ENCODE measurements around the gene COL5A1. TPM values are rescaled to one million over a fixed set of nuclear protein-coding genes. Genes with fewer than 3 reads are reported as not detected.

COL5A1 gene
- total and polyA plus RNA-seq, 4 donors: 12.2 to 169 (median 65.4) TPM

DNA sequence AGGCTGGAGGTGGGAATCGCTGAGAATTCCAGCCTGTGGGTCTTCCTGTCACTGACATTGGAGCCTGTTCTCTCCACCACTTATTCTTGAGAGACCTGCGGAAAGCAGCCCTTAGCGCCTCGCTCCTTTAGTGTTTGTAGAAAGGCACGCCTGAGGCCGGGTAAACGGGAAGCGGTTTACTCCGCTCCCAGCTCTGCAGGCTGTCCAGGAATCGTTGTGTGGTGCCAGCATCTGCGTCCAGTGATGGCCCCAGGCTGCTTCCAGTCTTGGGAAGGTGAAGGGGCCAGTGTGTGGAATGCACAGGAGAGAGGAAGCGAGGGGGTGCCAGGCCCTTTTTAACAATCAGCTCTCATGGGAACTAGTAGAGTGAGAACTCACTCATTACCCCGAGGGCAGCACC is 194.4 kb downstream of the COL5A1 start:
- 85 to 90% methylated on average over 13 of the region's 13 CpGs for WGBS, 2 donors
- DNase-seq (no peak), ATAC-seq (ENCODE audit: insufficient read depth, low FRiP score) (no peak)
- no peak overlapping the region for H3K27ac ChIP-seq (ENCODE audit: low read depth in 1 of 2, low read length in 1 of 2)
- H3K36me3 ChIP-seq (ENCODE audit: control insufficient read depth in 4 of 4, insufficient read depth in 4 of 4, low read length in 4 of 4): peaks cover 0 to 24% (median 8%) of the 10 kb centered on the region in 4 donors
- no peak overlapping the region for H3K9ac ChIP-seq (ENCODE audit: insufficient read depth in 1 of 2, low read length in 2 of 2)
- H3K27me3 ChIP-seq (ENCODE audit: control insufficient read depth in 3 of 3, insufficient read depth in 3 of 3, low read length in 2 of 3): no peaks in the 10 kb centered on the region
- H3K4me1 ChIP-seq (ENCODE audit: control insufficient read depth in 5 of 5, insufficient read depth in 5 of 5, low read length in 5 of 5): no peaks in the 10 kb centered on the region
- no peak overlapping the region for H3K4me3 ChIP-seq
- peaks cover 0 to 3% (median 0%) of the 10 kb centered on the region in 4 donors for H3K9me3 ChIP-seq (ENCODE audit: control insufficient read depth in 4 of 4, insufficient read depth in 3 of 4, low read length in 3 of 4)
- TF ChIP-seq, protein P1, sequence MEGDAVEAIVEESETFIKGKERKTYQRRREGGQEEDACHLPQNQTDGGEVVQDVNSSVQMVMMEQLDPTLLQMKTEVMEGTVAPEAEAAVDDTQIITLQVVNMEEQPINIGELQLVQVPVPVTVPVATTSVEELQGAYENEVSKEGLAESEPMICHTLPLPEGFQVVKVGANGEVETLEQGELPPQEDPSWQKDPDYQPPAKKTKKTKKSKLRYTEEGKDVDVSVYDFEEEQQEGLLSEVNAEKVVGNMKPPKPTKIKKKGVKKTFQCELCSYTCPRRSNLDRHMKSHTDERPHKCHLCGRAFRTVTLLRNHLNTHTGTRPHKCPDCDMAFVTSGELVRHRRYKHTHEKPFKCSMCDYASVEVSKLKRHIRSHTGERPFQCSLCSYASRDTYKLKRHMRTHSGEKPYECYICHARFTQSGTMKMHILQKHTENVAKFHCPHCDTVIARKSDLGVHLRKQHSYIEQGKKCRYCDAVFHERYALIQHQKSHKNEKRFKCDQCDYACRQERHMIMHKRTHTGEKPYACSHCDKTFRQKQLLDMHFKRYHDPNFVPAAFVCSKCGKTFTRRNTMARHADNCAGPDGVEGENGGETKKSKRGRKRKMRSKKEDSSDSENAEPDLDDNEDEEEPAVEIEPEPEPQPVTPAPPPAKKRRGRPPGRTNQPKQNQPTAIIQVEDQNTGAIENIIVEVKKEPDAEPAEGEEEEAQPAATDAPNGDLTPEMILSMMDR (IDR thresholded peaks at IDR 0.05; ENCODE audit: control extremely low read depth, extremely low read depth): no peak

DNA sequence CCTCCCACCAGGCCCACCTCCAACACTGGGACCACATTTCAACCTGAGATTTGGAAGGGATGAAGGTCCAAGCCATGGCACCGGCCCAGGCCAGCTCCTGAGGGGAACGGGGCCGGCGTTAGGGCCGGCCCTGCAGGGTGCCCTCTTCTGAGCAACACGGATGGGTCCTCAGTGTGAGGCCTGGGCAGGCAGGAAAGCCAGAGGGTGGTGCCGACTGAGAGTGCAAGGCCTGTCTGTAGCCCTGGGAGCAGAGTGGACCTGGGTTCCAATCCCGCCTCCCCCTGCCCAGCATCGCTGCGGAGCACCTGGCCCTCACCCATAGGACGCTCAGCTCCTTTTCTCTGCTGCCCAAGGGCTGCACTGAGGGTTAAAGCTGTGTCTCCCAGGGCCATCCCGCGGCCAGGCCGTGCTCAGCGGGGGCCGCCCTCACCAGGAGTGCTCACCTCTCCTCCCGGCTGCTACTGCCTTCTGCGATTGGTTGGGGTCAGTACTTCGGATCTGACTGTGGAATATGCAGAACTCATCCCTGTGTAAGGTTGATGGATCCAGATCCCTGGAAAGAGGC is 194.9 kb downstream of the COL5A1 start:
- Histone ChIP-seq H3K27me3 (ENCODE audit: control insufficient read depth in 3 of 3, insufficient read depth in 3 of 3, low read length in 2 of 3) (no peaks in the 10 kb centered on the region), H3K27ac (ENCODE audit: low read depth in 1 of 2, low read length in 1 of 2) (no peak overlapping the region), H3K36me3 (ENCODE audit: control insufficient read depth in 4 of 4, insufficient read depth in 4 of 4, low read length in 4 of 4) (peaks cover 0 to 29% (median 7%) of the 10 kb centered on the region in 4 donors), H3K9ac (ENCODE audit: insufficient read depth in 1 of 2, low read length in 2 of 2) (no peak overlapping the region), H3K4me3 (no peak overlapping the region), H3K9me3 (ENCODE audit: control insufficient read depth in 4 of 4, insufficient read depth in 3 of 4, low read length in 3 of 4) (peaks cover 0 to 3% (median 0%) of the 10 kb centered on the region in 4 donors), H3K4me1 (ENCODE audit: control insufficient read depth in 5 of 5, insufficient read depth in 5 of 5, low read length in 5 of 5) (no peaks in the 10 kb centered on the region)
- ATAC-seq (ENCODE audit: insufficient read depth, low FRiP score) (no peak), DNase-seq (no peak)
- WGBS, 2 donors: 91 to 93% methylated on average over 19 of the region's 19 CpGs
- TF ChIP-seq, protein P1 (IDR thresholded peaks at IDR 0.05; ENCODE audit: control extremely low read depth, extremely low read depth): no peak

DNA sequence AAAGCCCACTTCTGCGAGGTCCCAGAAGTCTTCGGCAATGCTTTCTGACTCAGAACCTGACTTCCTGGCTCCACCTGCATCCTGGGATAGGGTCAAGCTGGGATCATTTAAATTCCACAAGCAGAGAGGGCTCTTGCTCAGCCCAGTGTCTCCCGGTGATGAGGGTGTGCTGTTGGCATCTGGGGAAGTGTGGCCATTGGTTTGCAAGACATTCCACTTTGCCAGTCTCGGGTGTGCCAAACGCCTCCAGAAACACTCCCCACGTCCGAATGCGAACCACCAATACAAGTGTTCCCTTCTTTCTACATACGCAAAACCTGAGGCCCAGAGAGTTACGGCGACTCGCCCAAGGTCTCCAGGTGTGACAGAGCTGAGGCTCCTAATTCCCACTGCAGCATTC is 195.9 kb downstream of the COL5A1 start:
- ATAC-seq (ENCODE audit: insufficient read depth, low FRiP score): no peak
- no peak overlapping the region for H3K4me3 ChIP-seq
- TF ChIP-seq, protein P1 (IDR thresholded peaks at IDR 0.05; ENCODE audit: control extremely low read depth, extremely low read depth): no peak

More for the DNA sequence above, 195.9 kb downstream of the COL5A1 start:
- no peak overlapping the region for H3K27ac ChIP-seq (ENCODE audit: low read depth in 1 of 2, low read length in 1 of 2)
- H3K9me3 ChIP-seq (ENCODE audit: control insufficient read depth in 4 of 4, insufficient read depth in 3 of 4, low read length in 3 of 4): peaks cover 0 to 3% (median 0%) of the 10 kb centered on the region in 4 donors
- 93 to 96% methylated on average over 12 of the region's 12 CpGs for WGBS, 2 donors
- H3K9ac ChIP-seq (ENCODE audit: insufficient read depth in 1 of 2, low read length in 2 of 2): no peak overlapping the region
- DNase-seq: no peak
- H3K4me1 ChIP-seq (ENCODE audit: control insufficient read depth in 5 of 5, insufficient read depth in 5 of 5, low read length in 5 of 5): no peaks in the 10 kb centered on the region
- H3K36me3 ChIP-seq (ENCODE audit: control insufficient read depth in 4 of 4, insufficient read depth in 4 of 4, low read length in 4 of 4): peaks cover 0 to 30% (median 7%) of the 10 kb centered on the region in 4 donors
- H3K27me3 ChIP-seq (ENCODE audit: control insufficient read depth in 3 of 3, insufficient read depth in 3 of 3, low read length in 2 of 3): no peaks in the 10 kb centered on the region

Data from lung (tissue), 12 donors.